ENCODE results near the gene FLVCR2. TPM values are rescaled to one million over a fixed set of nuclear protein-coding genes. Genes with fewer than 3 reads are reported as not detected.
A peak's percentile ranks its signal among the peaks of the same experiment; 100 is the strongest.

The FLVCR2 gene
- total and polyA plus RNA-seq, 2 of the 13 experiments (the other 11 are each of a cell fraction or from before 2014, with no cell fraction given): 9.9 to 10.5 TPM

GRCh38 chr14:75578102-75578785, at the start of gene FLVCR2 (continued):
- TF ChIP-seq MTA1 (CRISPR knock-in tag; IDR thresholded peaks at IDR 0.05; ENCODE audit: borderline replicate concordance) (0 out of 2 replicates have a peak, but pooled peaks have one; percentile 36), ZFY (CRISPR knock-in tag; IDR thresholded peaks at IDR 0.05) (peak; percentile 10; the same call in 1 of the 2 replicates), ZNF160 (CRISPR knock-in tag; IDR thresholded peaks at IDR 0.05) (no peak; the same call in 1 of the 2 replicates), ZBTB7A (CRISPR knock-in tag; IDR thresholded peaks at IDR 0.05) (no peak), ZNF784 (CRISPR knock-in tag; IDR thresholded peaks at IDR 0.05; ENCODE audit: borderline replicate concordance) (no peak), SMARCC2 (IDR thresholded peaks at IDR 0.05) (no peak), YEATS4 (CRISPR knock-in tag; IDR thresholded peaks at IDR 0.05; ENCODE audit: borderline replicate concordance) (peak; percentile 15; the same call in 1 of the 2 replicates), MYPOP (CRISPR knock-in tag; IDR thresholded peaks at IDR 0.05) (0 out of 2 replicates have a peak, but pooled peaks have one; percentile 35), PAX8 (CRISPR knock-in tag; IDR thresholded peaks at IDR 0.05; ENCODE audit: borderline replicate concordance) (0 out of 2 replicates have a peak, but pooled peaks have one; percentile 22), ZSCAN9 (CRISPR knock-in tag; IDR thresholded peaks at IDR 0.05; ENCODE audit: borderline replicate concordance) (peak; percentile 7; the same call in 1 of the 2 replicates), ZNF770 (CRISPR knock-in tag; IDR thresholded peaks at IDR 0.05) (no peak), ZNF598 (CRISPR knock-in tag; IDR thresholded peaks at IDR 0.05; ENCODE audit: borderline replicate concordance) (no peak), TRIM22 (IDR thresholded peaks at IDR 0.05) (no peak), ZNF616 (CRISPR knock-in tag; IDR thresholded peaks at IDR 0.05; ENCODE audit: low read depth) (0 out of 2 replicates have a peak, but pooled peaks have one; percentile 61), FOXP1 (IDR thresholded peaks at IDR 0.05) (no peak), FOXP1 (CRISPR knock-in tag; IDR thresholded peaks at IDR 0.05) (no peak), HBP1 (CRISPR knock-in tag; IDR thresholded peaks at IDR 0.05; ENCODE audit: low read depth) (no peak), HMGXB3 (CRISPR knock-in tag; IDR thresholded peaks at IDR 0.05; ENCODE audit: borderline replicate concordance) (no peak)

Measured in HepG2 (cell line).